Measurements from ENCODE around the gene BCL2A1. TPM values are rescaled to one million over a fixed set of nuclear protein-coding genes. Genes with fewer than 3 reads are reported as not detected.

The BCL2A1 gene
- total RNA-seq, 1 donor from 2014 or later, result not detected

DNA sequence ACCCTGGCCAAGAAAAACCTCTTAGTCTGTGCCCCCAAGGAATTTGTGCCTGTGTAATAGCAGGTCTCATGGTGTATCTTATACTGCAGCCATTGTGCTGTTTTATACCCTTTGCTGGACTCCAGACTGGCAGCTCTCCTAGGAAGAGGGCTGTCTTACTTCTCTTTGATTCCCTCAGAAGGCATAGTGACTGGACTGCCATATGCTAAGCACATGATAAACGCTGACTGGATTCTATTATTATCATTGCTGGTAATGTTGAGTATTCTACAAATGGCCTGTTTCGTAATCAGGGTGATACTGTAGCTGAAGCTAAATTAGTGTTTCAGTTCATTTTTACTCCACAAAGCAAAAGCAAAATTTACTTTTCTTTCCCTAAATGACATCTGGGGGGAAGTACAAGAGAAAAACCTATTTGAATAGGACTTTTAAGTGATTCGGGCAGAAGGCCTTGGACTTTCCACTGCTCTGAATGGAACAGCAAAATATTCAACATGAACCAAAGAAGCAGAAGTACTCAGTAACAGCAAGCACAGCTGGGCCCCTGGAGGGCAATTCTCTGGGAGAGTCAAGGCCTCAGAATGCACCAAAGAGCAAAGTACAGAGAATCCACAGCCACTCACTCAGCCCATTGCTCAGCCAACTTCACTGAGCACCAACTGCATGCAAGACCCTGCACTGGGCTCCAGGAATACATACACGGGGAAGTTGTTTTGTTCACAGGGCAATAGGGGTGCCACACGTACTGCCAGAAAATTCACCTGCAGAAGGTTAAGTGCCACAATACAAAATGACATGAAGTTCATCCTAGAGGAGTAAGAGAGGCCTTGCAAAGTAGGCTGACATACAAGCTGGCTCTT lies 7.9 kb upstream of the BCL2A1 start:
- Mint-ChIP-seq H3K36me3 (ENCODE audit: unreplicated experiment) (no peaks in the 10 kb centered on the region), H3K27ac (ENCODE audit: unreplicated experiment) (no peak overlapping the region), H3K4me1 (ENCODE audit: low read depth, unreplicated experiment) (no peaks in the 10 kb centered on the region), H3K4me3 (ENCODE audit: unreplicated experiment) (no peak overlapping the region), H3K9me3 (ENCODE audit: unreplicated experiment) (peaks cover 2% of the 10 kb centered on the region), H3K27me3 (ENCODE audit: unreplicated experiment) (no peaks in the 10 kb centered on the region)
- no peak for DNase-seq
- TF ChIP-seq, protein P1, sequence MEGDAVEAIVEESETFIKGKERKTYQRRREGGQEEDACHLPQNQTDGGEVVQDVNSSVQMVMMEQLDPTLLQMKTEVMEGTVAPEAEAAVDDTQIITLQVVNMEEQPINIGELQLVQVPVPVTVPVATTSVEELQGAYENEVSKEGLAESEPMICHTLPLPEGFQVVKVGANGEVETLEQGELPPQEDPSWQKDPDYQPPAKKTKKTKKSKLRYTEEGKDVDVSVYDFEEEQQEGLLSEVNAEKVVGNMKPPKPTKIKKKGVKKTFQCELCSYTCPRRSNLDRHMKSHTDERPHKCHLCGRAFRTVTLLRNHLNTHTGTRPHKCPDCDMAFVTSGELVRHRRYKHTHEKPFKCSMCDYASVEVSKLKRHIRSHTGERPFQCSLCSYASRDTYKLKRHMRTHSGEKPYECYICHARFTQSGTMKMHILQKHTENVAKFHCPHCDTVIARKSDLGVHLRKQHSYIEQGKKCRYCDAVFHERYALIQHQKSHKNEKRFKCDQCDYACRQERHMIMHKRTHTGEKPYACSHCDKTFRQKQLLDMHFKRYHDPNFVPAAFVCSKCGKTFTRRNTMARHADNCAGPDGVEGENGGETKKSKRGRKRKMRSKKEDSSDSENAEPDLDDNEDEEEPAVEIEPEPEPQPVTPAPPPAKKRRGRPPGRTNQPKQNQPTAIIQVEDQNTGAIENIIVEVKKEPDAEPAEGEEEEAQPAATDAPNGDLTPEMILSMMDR (IDR thresholded peaks at IDR 0.05; ENCODE audit: partially characterized antibody, unreplicated experiment), result no peak

GRCh38 chr15:79978260-79978654 lies 7.3 kb upstream of the BCL2A1 start:
- no peak overlapping the region for H3K27ac Mint-ChIP-seq (ENCODE audit: unreplicated experiment)
- no peaks in the 10 kb centered on the region for H3K4me1 Mint-ChIP-seq (ENCODE audit: low read depth, unreplicated experiment)
- TF ChIP-seq, protein P1 (IDR thresholded peaks at IDR 0.05; ENCODE audit: partially characterized antibody, unreplicated experiment), result no peak
- no peak for DNase-seq
- no peak overlapping the region for H3K4me3 Mint-ChIP-seq (ENCODE audit: unreplicated experiment)
- no peaks in the 10 kb centered on the region for H3K27me3 Mint-ChIP-seq (ENCODE audit: unreplicated experiment)
- no peaks in the 10 kb centered on the region for H3K36me3 Mint-ChIP-seq (ENCODE audit: unreplicated experiment)
- no peaks in the 10 kb centered on the region for H3K9me3 Mint-ChIP-seq (ENCODE audit: unreplicated experiment)

- H3K27ac Mint-ChIP-seq (ENCODE audit: unreplicated experiment), result no peak overlapping the region
- no peaks in the 10 kb centered on the region for H3K9me3 Mint-ChIP-seq (ENCODE audit: unreplicated experiment)
- no peaks in the 10 kb centered on the region for H3K4me1 Mint-ChIP-seq (ENCODE audit: low read depth, unreplicated experiment)
- no peaks in the 10 kb centered on the region for H3K27me3 Mint-ChIP-seq (ENCODE audit: unreplicated experiment)
- no peaks in the 10 kb centered on the region for H3K36me3 Mint-ChIP-seq (ENCODE audit: unreplicated experiment)
- H3K4me3 Mint-ChIP-seq (ENCODE audit: unreplicated experiment), result no peak overlapping the region
- TF ChIP-seq, protein P1 (IDR thresholded peaks at IDR 0.05; ENCODE audit: partially characterized antibody, unreplicated experiment), result no peak
- no peak for DNase-seq
These were observed 6.5 kb upstream of the BCL2A1 start for GRCh38 chr15:79977431-79978054.

- Mint-ChIP-seq H3K9me3 (ENCODE audit: unreplicated experiment) (no peaks in the 10 kb centered on the region), H3K27ac (ENCODE audit: unreplicated experiment) (no peak overlapping the region), H3K27me3 (ENCODE audit: unreplicated experiment) (no peaks in the 10 kb centered on the region), H3K36me3 (ENCODE audit: unreplicated experiment) (no peaks in the 10 kb centered on the region), H3K4me1 (ENCODE audit: low read depth, unreplicated experiment) (no peaks in the 10 kb centered on the region), H3K4me3 (ENCODE audit: unreplicated experiment) (no peak overlapping the region)
- TF ChIP-seq, protein P1 (IDR thresholded peaks at IDR 0.05; ENCODE audit: partially characterized antibody, unreplicated experiment), result no peak
- no peak for DNase-seq
These were observed 2.6 kb upstream of the BCL2A1 start for GRCh38 chr15:79973456-79974195.
